ENCODE data around the gene FNDC11. TPM values are rescaled to one million over a fixed set of nuclear protein-coding genes. Genes with fewer than 3 reads are reported as not detected.

Gene FNDC11
- total RNA-seq, 3 donors from 2014 or later (not counting 1 experiment from before 2014, with no cell fraction given), result 0.19 to 0.75 (median 0.25) TPM

DNA sequence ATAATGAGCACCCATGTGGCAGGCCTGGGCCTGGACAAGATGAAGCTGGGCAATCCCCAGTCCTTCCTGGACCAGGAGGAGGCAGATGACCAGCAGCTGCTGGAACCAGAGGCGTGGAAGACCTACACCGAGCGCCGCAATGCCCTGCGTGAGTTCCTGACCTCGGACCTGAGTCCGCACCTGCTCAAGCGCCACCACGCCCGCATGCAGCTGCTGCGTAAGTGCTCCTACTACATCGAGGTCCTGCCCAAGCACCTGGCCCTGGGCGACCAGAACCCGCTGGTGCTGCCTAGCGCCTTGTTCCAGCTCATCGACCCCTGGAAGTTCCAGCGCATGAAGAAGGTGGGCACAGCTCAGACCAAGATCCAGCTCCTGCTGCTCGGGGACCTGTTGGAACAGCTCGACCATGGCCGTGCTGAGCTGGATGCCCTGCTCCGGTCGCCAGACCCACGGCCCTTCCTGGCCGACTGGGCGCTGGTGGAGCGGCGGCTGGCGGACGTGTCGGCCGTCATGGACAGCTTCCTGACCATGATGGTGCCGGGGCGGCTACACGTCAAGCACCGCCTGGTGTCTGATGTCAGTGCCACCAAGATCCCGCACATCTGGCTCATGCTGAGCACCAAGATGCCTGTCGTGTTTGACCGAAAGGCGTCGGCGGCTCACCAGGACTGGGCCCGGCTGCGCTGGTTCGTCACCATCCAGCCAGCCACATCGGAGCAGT is 1.9 kb downstream of the FNDC11 start:
- H3K4me3 ChIP-seq (ENCODE audit: low read length), result no peak overlapping the region
- H3K36me3 ChIP-seq (ENCODE audit: control insufficient read depth, insufficient read depth, low read length), result peaks cover 13% of the 10 kb centered on the region
- no peak for DNase-seq
- ATAC-seq, result no peak
- H3K4me1 ChIP-seq (ENCODE audit: control insufficient read depth, insufficient read depth, low read length), result peaks cover 26% of the 10 kb centered on the region
- peaks cover 0 to 20% of the 10 kb centered on the region in 2 donors for H3K4me1 Mint-ChIP-seq
- WGBS (ENCODE audit: insufficient coverage), result 93% methylated on average over 45 of the region's 45 CpGs
- H3K9me3 Mint-ChIP-seq, result no peaks in the 10 kb centered on the region
- H3K4me3 Mint-ChIP-seq, result no peak overlapping the region
- no peak overlapping the region for H3K27ac ChIP-seq (ENCODE audit: low read length)
- H3K27me3 ChIP-seq (ENCODE audit: control insufficient read depth, insufficient read depth, low read length), result peaks cover 2% of the 10 kb centered on the region
- H3K36me3 Mint-ChIP-seq, result no peaks in the 10 kb centered on the region
- no peaks in the 10 kb centered on the region for H3K27me3 Mint-ChIP-seq (ENCODE audit: low read depth in 2 of 2)
- TF ChIP-seq, protein P1, sequence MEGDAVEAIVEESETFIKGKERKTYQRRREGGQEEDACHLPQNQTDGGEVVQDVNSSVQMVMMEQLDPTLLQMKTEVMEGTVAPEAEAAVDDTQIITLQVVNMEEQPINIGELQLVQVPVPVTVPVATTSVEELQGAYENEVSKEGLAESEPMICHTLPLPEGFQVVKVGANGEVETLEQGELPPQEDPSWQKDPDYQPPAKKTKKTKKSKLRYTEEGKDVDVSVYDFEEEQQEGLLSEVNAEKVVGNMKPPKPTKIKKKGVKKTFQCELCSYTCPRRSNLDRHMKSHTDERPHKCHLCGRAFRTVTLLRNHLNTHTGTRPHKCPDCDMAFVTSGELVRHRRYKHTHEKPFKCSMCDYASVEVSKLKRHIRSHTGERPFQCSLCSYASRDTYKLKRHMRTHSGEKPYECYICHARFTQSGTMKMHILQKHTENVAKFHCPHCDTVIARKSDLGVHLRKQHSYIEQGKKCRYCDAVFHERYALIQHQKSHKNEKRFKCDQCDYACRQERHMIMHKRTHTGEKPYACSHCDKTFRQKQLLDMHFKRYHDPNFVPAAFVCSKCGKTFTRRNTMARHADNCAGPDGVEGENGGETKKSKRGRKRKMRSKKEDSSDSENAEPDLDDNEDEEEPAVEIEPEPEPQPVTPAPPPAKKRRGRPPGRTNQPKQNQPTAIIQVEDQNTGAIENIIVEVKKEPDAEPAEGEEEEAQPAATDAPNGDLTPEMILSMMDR (IDR thresholded peaks at IDR 0.05), result no peak
- no peak overlapping the region for H3K27ac Mint-ChIP-seq
- intact Hi-C loops (cut with micrococcal nuclease), result no loop called here
- H3K9me3 ChIP-seq (ENCODE audit: control insufficient read depth, insufficient read depth, low read length), result no peaks in the 10 kb centered on the region

DNA sequence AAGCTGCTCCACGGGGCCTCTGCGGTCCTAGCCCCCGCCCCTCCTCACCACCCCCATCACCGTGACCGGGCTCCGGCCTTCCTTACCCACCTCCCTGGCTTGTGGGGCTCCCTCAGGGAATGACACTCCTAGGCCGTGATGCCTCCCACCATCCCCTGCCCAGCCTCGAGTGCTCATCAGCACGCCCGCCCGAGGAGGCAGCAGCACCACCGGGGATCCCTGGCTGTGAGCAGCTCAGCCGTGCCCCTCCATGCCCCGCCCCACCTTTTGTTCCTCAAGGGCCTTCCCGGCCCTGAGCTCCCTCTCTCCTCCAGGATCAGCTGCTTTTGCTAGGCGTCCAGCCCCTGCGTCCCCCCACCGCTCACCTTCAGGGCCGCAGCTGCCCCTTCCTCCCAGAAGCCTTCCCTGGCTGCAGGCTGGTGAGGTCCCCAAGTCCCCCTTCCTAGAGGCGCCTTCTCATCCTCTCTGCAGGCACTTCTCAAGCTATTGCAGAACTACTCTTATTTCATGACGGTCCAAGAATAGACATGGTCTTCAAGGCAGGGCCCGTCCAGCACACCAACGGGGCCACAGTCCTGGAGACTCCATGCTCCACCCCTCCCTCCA is 3.0 kb downstream of the FNDC11 start:
- Mint-ChIP-seq H3K4me1 (peaks cover 0 to 20% of the 10 kb centered on the region in 2 donors), H3K36me3 (no peaks in the 10 kb centered on the region), H3K27me3 (ENCODE audit: low read depth in 2 of 2) (no peaks in the 10 kb centered on the region), H3K9me3 (no peaks in the 10 kb centered on the region), H3K4me3 (no peak overlapping the region), H3K27ac (no peak overlapping the region)
- TF ChIP-seq, protein P1 (IDR thresholded peaks at IDR 0.05), result no peak
- ATAC-seq (no peak), DNase-seq (no peak)
- no peak overlapping the region for H3K4me3 ChIP-seq (ENCODE audit: low read length)
- intact Hi-C loops (cut with micrococcal nuclease), result no loop called here
- H3K27me3 ChIP-seq (ENCODE audit: control insufficient read depth, insufficient read depth, low read length), result peaks cover 2% of the 10 kb centered on the region
- H3K36me3 ChIP-seq (ENCODE audit: control insufficient read depth, insufficient read depth, low read length), result peaks cover 21% of the 10 kb centered on the region
- peaks cover 24% of the 10 kb centered on the region for H3K4me1 ChIP-seq (ENCODE audit: control insufficient read depth, insufficient read depth, low read length)
- 89% methylated on average over 23 of the region's 23 CpGs for WGBS (ENCODE audit: insufficient coverage)
- H3K27ac ChIP-seq (ENCODE audit: low read length), result no peak overlapping the region
- no peaks in the 10 kb centered on the region for H3K9me3 ChIP-seq (ENCODE audit: control insufficient read depth, insufficient read depth, low read length)

DNA sequence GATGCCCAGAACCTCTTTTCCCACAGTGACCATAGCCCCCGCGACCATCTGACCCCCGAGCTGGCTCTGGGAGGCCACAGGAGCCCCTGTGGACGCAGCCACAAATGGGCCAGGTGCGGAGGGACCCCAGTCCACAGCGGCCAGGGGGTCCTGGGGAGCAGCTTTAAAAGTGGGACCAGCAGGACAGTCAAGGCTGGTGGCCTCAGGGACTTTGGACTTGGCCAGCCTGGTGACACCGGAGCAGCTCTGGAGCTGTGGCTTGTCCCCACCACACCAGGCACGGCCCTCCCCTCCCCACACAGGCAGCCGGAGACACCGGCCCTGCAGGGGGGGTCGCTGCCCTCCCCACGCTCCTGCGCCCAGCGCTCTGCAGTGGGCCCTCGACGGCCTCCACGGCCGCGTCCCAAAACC is 3.5 kb downstream of the FNDC11 start:
- H3K36me3 Mint-ChIP-seq, result no peaks in the 10 kb centered on the region
- Histone ChIP-seq H3K27me3 (ENCODE audit: control insufficient read depth, insufficient read depth, low read length) (peaks cover 2% of the 10 kb centered on the region), H3K4me3 (ENCODE audit: low read length) (no peak overlapping the region), H3K27ac (ENCODE audit: low read length) (no peak overlapping the region), H3K9me3 (ENCODE audit: control insufficient read depth, insufficient read depth, low read length) (no peaks in the 10 kb centered on the region), H3K36me3 (ENCODE audit: control insufficient read depth, insufficient read depth, low read length) (peaks cover 24% of the 10 kb centered on the region), H3K4me1 (ENCODE audit: control insufficient read depth, insufficient read depth, low read length) (peaks cover 19% of the 10 kb centered on the region)
- DNase-seq (no peak), ATAC-seq (no peak)
- H3K4me1 Mint-ChIP-seq, result peaks cover 0 to 17% of the 10 kb centered on the region in 2 donors
- no peaks in the 10 kb centered on the region for H3K27me3 Mint-ChIP-seq (ENCODE audit: low read depth in 2 of 2)
- no peaks in the 10 kb centered on the region for H3K9me3 Mint-ChIP-seq
- H3K27ac Mint-ChIP-seq, result no peak overlapping the region
- intact Hi-C loops (cut with micrococcal nuclease), result no loop called here
- TF ChIP-seq, protein P1 (IDR thresholded peaks at IDR 0.05), result no peak
- WGBS (ENCODE audit: insufficient coverage), result 96% methylated on average over 19 of the region's 19 CpGs
- no peak overlapping the region for H3K4me3 Mint-ChIP-seq
